SK-N-SH (cell line): Measurements from ENCODE around the gene FAM20C. TPM values are rescaled to one million over a fixed set of nuclear protein-coding genes. Genes with fewer than 3 reads are reported as not detected.

Experiments
- CTCF ChIA-PET: fragments of 300-600, 350-600 bp; formaldehyde crosslinking; extraction: SDS; loops from one replicate; lab custom pipeline; 2021; lab: Yijun Ruan, JAX
- POLR2A ChIA-PET: fragments of 350-600 bp; sonication (Branson Sonifier 250); formaldehyde crosslinking; extraction: SDS; loops from one replicate; lab custom pipeline; 2020; ENCODE audit warnings: antibody characterized with exemption, inconsistent platforms; lab: Yijun Ruan, JAX
- DNase-seq: peaks from one replicate; pipeline ENCODE4 v3.0.0; 2012
- H2AFZ ChIP-seq: fragments of 200-600 bp; sonication (generic); 2 replicates; pipeline ENCODE4 v1.8.1; 2016; ENCODE audit warnings: antibody characterized with exemption, mild to moderate bottlenecking, low read depth
- H3F3A ChIP-seq: fragments of 200-600 bp; sonication (generic); replicated peaks from 2 replicates; pipeline ENCODE3; 2016; ENCODE audit warnings: antibody characterized with exemption, mild to moderate bottlenecking; ENCODE audit not compliant: insufficient read depth
- H3K27ac ChIP-seq, 2 experiments: fragments of 200-500 bp in 1 of 2; fragments of 200-600 bp in 1 of 2; sonication (Bioruptor generic) in 1 of 2; sonication (generic), shearing (Covaris generic) in 1 of 2; 2 replicates each; pipeline versions ENCODE4 v1.5.1 to v1.6.1; 2014 to 2016; ENCODE audit warnings: low read depth in 2 of 2, inconsistent platforms in 1 of 2, low read length in 1 of 2, mild to moderate bottlenecking in 1 of 2, mixed read lengths in 1 of 2
- H3K27me3 ChIP-seq: fragments of 200-600 bp; sonication (generic), shearing (Covaris generic); 2 replicates; pipeline ENCODE4 v1.6.1; 2016; ENCODE audit warnings: mixed run types; ENCODE audit not compliant: insufficient read depth
- H3K36me3 ChIP-seq, 2 experiments: fragments of 200-500 bp in 1 of 2; fragments of 200-600 bp in 1 of 2; sonication (Bioruptor generic) in 1 of 2; sonication (generic) in 1 of 2; replicated peaks in 1 of 2; 2 replicates each; pipeline versions ENCODE3 to v1.5.1; 2014 to 2016; ENCODE audit warnings: low read length in 1 of 2, mild to moderate bottlenecking in 1 of 2; ENCODE audit not compliant: insufficient read depth in 2 of 2, control insufficient read depth in 1 of 2
- H3K4me1 ChIP-seq, 2 experiments: fragments of 200-500 bp in 1 of 2; fragments of 200-600 bp in 1 of 2; sonication (Bioruptor generic) in 1 of 2; sonication (generic), shearing (Covaris generic) in 1 of 2; 2 replicates each; pipeline versions ENCODE4 v1.5.1 to v1.6.1; 2014 to 2016; ENCODE audit warnings: low read depth in 1 of 2, low read length in 1 of 2, mixed run types in 1 of 2; ENCODE audit not compliant: insufficient read depth in 2 of 2, control insufficient read depth in 1 of 2
- H3K4me2 ChIP-seq: fragments of 200-600 bp; sonication (generic), shearing (Covaris generic); 2 replicates; pipeline ENCODE4 v1.6.1; 2017; ENCODE audit warnings: mixed run types
- H3K4me3 ChIP-seq, 2 experiments: fragments of 200-500 bp in 1 of 2; fragments of 200-600 bp in 1 of 2; sonication (Bioruptor generic) in 1 of 2; sonication (generic), shearing (Covaris generic) in 1 of 2; 2 replicates each; pipeline versions ENCODE4 v1.5.1 to v1.8.1; 2014 to 2016; ENCODE audit warnings: low read depth in 2 of 2, inconsistent platforms in 1 of 2, low read length in 1 of 2, mild to moderate bottlenecking in 1 of 2, mixed read lengths in 1 of 2, moderate library complexity in 1 of 2
- H3K79me2 ChIP-seq: fragments of 200-600 bp; sonication (generic); 2 replicates; pipeline ENCODE4 v1.8.1; 2017; ENCODE audit warnings: mild to moderate bottlenecking; ENCODE audit not compliant: insufficient read depth
- H3K9ac ChIP-seq: fragments of 200-600 bp; sonication (generic); 2 replicates; pipeline ENCODE4 v1.6.1; 2017; ENCODE audit warnings: mixed run types
- H3K9me2 ChIP-seq: fragments of 200-600 bp; sonication (generic); 2 replicates; pipeline ENCODE4 v1.6.1; 2017; ENCODE audit warnings: mixed run types
- H3K9me3 ChIP-seq: fragments of 200-600 bp; sonication (generic); 2 replicates; pipeline ENCODE4 v1.6.1; 2017; ENCODE audit warnings: mixed run types, mild to moderate bottlenecking, moderate library complexity
- H4K20me1 ChIP-seq: fragments of 200-600 bp; sonication (generic); 2 replicates; pipeline ENCODE4 v1.6.1; 2017; ENCODE audit warnings: mild to moderate bottlenecking, mixed run types; ENCODE audit not compliant: insufficient read depth
- CHD2 ChIP-seq: fragments of 150-350 bp; IDR thresholded peaks from 2 replicates; pipeline ENCODE4 v1.6.1; 2018; ENCODE audit warnings: low read length; ENCODE audit not compliant: partially characterized antibody
- EP300 ChIP-seq, 2 experiments: IDR thresholded peaks; 2 replicates each; pipeline versions ENCODE4 v1.4.0 to v1.6.1; 2012; ENCODE audit warnings: borderline replicate concordance in 1 of 2, low read depth in 1 of 2, low read length in 1 of 2
- EZH2phosphoT487 ChIP-seq: fragments of 200-600 bp; sonication (generic); IDR thresholded peaks from 2 replicates; pipeline ENCODE4 v1.6.1; 2017; ENCODE audit warnings: low read depth, mixed run types, mild to moderate bottlenecking, antibody characterized with exemption, moderate library complexity, borderline replicate concordance
- FOSL2 ChIP-seq: IDR thresholded peaks from 2 replicates; pipeline ENCODE4 v1.4.0; 2012; ENCODE audit warnings: low read depth, mild to moderate bottlenecking, moderate library complexity, borderline replicate concordance
- GABPA ChIP-seq: IDR thresholded peaks from 2 replicates; pipeline ENCODE4 v1.4.0; 2012; ENCODE audit warnings: low read depth, mild to moderate bottlenecking
- MXI1 ChIP-seq: IDR thresholded peaks from 2 replicates; pipeline ENCODE4 v1.6.1; 2012; ENCODE audit warnings: mild to moderate bottlenecking, low read depth, low read length, improper control_type of control experiment
- NFIC ChIP-seq: IDR thresholded peaks from 2 replicates; pipeline ENCODE4 v1.4.0; 2012; ENCODE audit warnings: borderline replicate concordance
- NRF1 ChIP-seq: IDR thresholded peaks from 2 replicates; pipeline ENCODE4 v1.6.1; 2012; ENCODE audit warnings: low read depth, mild to moderate bottlenecking, low read length
- POLR2AphosphoS5 ChIP-seq: IDR thresholded peaks from 2 replicates; pipeline ENCODE4 v1.6.1; 2012; ENCODE audit warnings: low read depth, low read length
- RAD21 ChIP-seq: IDR thresholded peaks from 2 replicates; pipeline ENCODE4 v1.6.1; 2012; ENCODE audit warnings: mild to moderate bottlenecking, low read length
- RCOR1 ChIP-seq: fragments of 150-350 bp; IDR thresholded peaks from 2 replicates; pipeline ENCODE4 v1.6.1; 2017; ENCODE audit warnings: antibody characterized with exemption, low read length
- RFX5 ChIP-seq: IDR thresholded peaks from 2 replicates; pipeline ENCODE4 v1.6.1; 2012; ENCODE audit warnings: mild to moderate bottlenecking, improper control_type of control experiment, low read length
- RXRA ChIP-seq: IDR thresholded peaks from 2 replicates; pipeline ENCODE4 v1.4.0; 2012; ENCODE audit warnings: low read depth, mild to moderate bottlenecking, borderline replicate concordance
- TCF12 ChIP-seq: IDR thresholded peaks from 2 replicates; pipeline ENCODE4 v1.4.0; 2012
- YY1 ChIP-seq: IDR thresholded peaks from 2 replicates; pipeline ENCODE4 v1.4.0; 2012; ENCODE audit warnings: low read depth, mild to moderate bottlenecking
- ZBTB33 ChIP-seq: IDR thresholded peaks from 2 replicates; pipeline ENCODE4 v1.4.0; 2012; ENCODE audit warnings: low read depth, borderline replicate concordance
- WGBS: methylation state at CpG from one replicate; pipeline ENCODE4 v1.1.6; 2017; ENCODE audit warnings: low lambda C conversion rate; 5-methylcytosine and 5-hydroxymethylcytosine counted together
- polyA plus RNA-seq, 3 experiments: library from polyadenylated mRNA; depleted of rRNA; stranded (reverse); fragments of >200 nt; gene quantifications; 2 replicates each; pipeline ENCODE4 v1.2.3, GENCODE V29; 2012
- TF ChIP-seq, protein P1 (sequence below): fragments of 150-350 bp; IDR thresholded peaks from 2 replicates; pipeline ENCODE4 v1.6.1; 2016; ENCODE audit warnings: mild to moderate bottlenecking, low read depth, low read length
- TF ChIP-seq, protein P2 (sequence below): fragments of 200-600 bp; sonication (generic); IDR thresholded peaks from 2 replicates; pipeline ENCODE4 v1.6.1; 2017; ENCODE audit warnings: antibody characterized with exemption, mild to moderate bottlenecking, moderate library complexity

Gene FAM20C
- polyA plus RNA-seq, 1 of the 3 experiments (the other 2 are of a cell fraction) = 12.7 TPM

GRCh38 chr7:253581-254336, 61.4 kb downstream of the FAM20C start:
- Histone ChIP-seq H4K20me1 (no peaks in the 10 kb centered on the region), H3F3A (no peaks in the 10 kb centered on the region), H3K27ac (no peak overlapping the region), H3K4me2 (no peak overlapping the region), H3K4me3 (no peak overlapping the region), H3K9me3 (no peaks in the 10 kb centered on the region), H3K79me2 (no peaks in the 10 kb centered on the region), H3K4me1 (peaks cover 0 to 10% of the 10 kb centered on the region in 2 experiments; a peak in 2 of 4 replicates), H2AFZ (no peak overlapping the region), H3K36me3 (no peaks in the 10 kb centered on the region), H3K9ac (no peak overlapping the region), H3K27me3 (no peaks in the 10 kb centered on the region), H3K9me2 (no peaks in the 10 kb centered on the region)
- ChIA-PET POLR2A (no interaction called here), CTCF (interaction anchor here (0.7 kb wide), 1 partner anchor 14 kb away, joined by 3 read pairs; no protein-coding TSS in a partner anchor)
- 87% methylated on average over 33 of the region's 41 CpGs for WGBS
- no peak for TF ChIP-seq MXI1
- TF ChIP-seq NRF1 = no peak
- no peak for TF ChIP-seq RCOR1
- no peak for DNase-seq

GRCh38 chr7:254337-255037, 62.1 kb downstream of the FAM20C start:
- H3K9me3 ChIP-seq = no peaks in the 10 kb centered on the region
- no peak overlapping the region for H2AFZ ChIP-seq
- H3K79me2 ChIP-seq = no peaks in the 10 kb centered on the region
- 89% methylated on average over 31 of the region's 31 CpGs for WGBS
- H3K4me2 ChIP-seq = no peak overlapping the region
- no peak overlapping the region for H3K27ac ChIP-seq
- DNase-seq = no peak
- CTCF ChIA-PET = interaction anchor here (0.7 kb wide), 1 partner anchor 13 kb away, joined by 3 read pairs; no protein-coding TSS in a partner anchor
- no peaks in the 10 kb centered on the region for H3K9me2 ChIP-seq
- H3K9ac ChIP-seq = no peak overlapping the region
- H4K20me1 ChIP-seq = no peaks in the 10 kb centered on the region
- no peaks in the 10 kb centered on the region for H3K27me3 ChIP-seq
- peaks cover 0 to 10% of the 10 kb centered on the region in 2 experiments; a peak in 2 of 4 replicates for H3K4me1 ChIP-seq
- POLR2A ChIA-PET = no interaction called here
- no peak overlapping the region for H3K4me3 ChIP-seq
- no peaks in the 10 kb centered on the region for H3F3A ChIP-seq
- H3K36me3 ChIP-seq = no peaks in the 10 kb centered on the region
- TF ChIP-seq TCF12 (no peak), RAD21 (no peak), FOSL2 (no peak), CHD2 (no peak), NRF1 (no peak), NFIC (no peak), GABPA (no peak), POLR2AphosphoS5 (no peak), RXRA (no peak), RFX5 (no peak), YY1 (no peak), EZH2phosphoT487 (no peak), EP300 (IDR thresholded peaks at IDR 0.05; ENCODE audit: borderline replicate concordance in 1 of 2, low read depth in 1 of 2, low read length in 1 of 2) (no peak), ZBTB33 (no peak)
- TF ChIP-seq, protein P1, sequence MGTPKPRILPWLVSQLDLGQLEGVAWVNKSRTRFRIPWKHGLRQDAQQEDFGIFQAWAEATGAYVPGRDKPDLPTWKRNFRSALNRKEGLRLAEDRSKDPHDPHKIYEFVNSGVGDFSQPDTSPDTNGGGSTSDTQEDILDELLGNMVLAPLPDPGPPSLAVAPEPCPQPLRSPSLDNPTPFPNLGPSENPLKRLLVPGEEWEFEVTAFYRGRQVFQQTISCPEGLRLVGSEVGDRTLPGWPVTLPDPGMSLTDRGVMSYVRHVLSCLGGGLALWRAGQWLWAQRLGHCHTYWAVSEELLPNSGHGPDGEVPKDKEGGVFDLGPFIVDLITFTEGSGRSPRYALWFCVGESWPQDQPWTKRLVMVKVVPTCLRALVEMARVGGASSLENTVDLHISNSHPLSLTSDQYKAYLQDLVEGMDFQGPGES = no peak
- TF ChIP-seq, protein P2, sequence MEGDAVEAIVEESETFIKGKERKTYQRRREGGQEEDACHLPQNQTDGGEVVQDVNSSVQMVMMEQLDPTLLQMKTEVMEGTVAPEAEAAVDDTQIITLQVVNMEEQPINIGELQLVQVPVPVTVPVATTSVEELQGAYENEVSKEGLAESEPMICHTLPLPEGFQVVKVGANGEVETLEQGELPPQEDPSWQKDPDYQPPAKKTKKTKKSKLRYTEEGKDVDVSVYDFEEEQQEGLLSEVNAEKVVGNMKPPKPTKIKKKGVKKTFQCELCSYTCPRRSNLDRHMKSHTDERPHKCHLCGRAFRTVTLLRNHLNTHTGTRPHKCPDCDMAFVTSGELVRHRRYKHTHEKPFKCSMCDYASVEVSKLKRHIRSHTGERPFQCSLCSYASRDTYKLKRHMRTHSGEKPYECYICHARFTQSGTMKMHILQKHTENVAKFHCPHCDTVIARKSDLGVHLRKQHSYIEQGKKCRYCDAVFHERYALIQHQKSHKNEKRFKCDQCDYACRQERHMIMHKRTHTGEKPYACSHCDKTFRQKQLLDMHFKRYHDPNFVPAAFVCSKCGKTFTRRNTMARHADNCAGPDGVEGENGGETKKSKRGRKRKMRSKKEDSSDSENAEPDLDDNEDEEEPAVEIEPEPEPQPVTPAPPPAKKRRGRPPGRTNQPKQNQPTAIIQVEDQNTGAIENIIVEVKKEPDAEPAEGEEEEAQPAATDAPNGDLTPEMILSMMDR = no peak
